EL (cell line): Measurements from ENCODE around the gene CASTOR1.

ENCODE experiments used
- DNase-seq: peaks from one replicate; pipeline ENCODE4 v3.0.0-alpha.2; 2016

CASTOR1 gene

DNA sequence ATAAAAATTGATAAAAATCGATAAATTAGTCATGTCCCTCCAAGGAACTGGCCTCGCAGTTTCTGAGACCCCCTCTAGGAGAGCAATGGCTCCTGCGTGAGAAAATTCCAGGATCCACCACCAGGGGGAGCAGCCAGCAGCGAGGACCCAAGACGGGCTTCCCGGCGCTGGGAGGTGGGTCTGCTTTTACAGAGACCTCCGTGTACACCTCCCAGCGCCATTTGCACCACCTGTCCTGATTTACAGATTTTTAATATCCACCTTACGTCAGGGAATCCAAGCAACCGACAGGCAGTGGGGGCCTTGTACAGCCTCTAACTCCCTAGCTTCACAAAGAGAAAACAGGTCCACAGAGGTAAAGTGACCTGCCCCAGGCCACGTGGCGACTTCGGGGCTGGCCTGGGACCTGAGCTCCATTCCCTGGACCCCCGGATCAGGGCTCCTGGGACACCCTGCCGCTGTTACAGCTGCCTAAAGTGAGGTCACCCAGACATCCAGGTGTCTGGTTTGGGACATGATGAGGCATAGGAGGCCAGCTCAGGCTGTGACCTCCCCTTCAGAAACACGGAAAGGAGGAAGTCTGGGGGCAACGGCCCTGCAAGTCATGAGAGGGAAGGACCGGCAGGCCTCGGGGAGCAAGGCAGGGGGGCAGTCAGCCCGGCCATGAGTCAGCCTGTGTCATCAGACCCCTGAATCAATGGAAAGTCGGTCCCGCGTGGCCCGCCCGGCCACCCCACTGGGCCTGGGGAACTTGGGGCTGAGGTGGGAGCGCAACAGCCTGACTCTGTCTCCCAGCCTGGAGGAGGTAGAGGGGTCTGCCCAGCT is 26.2 kb downstream of the CASTOR1 start:
- DNase-seq: peak; percentile 68

DNA sequence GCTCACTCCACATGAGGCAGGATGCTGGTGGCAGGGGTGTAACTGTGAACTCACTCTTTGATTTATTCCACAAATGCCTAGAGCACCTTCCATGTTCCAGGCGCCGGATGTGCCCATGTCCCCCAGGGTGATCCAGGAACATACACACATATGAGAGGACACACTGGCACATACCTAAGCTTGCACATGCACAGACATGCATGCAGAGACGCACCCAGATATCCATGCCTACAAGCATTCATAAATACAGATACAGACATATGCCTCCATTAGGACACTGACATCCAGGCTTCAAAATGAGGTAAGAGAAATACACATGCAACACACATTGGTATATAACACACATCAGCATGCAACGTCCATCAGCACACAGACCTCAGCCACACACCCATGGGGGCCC is 27.2 kb downstream of the CASTOR1 start:
- no peak for DNase-seq

DNA sequence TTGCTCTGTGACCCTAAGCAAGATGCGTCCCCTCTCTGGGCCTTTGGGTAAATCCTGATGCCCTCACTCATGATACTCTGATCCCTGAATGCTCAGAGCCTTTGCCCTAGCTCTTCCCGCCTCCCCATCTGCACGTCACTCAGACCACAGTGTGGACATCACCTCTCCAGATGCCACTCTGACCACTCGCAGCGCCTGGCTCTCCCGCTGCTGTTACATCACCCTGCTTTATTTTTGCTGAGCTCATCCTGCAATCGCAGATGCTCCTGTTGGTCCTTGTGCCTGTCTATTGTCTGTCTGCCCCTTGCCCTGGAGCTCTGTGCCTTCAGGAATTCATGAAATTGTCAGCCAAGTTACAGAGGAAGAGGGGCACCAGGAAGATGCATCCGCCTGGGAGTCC is 28.2 kb downstream of the CASTOR1 start:
- no peak for DNase-seq

DNA sequence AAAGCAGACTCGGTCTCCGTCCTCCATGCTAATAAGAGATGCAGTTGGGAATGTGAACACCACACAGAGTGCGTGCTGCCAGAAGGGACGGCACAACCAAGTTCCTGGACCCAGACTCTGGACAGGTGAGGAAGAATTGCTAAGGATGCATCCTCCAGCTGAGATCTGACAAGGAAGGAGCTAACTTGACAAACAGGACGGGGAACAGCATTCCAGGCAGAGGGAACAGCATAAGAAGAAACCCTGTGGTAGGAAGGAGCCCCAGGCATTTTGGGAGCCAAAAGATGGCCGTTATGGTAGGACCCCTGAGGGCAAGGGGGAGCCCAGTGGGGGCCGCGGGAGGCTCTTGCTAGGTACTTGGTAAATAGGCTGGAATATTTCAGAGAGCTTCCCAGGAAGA is 28.6 kb downstream of the CASTOR1 start:
- no peak for DNase-seq

DNA sequence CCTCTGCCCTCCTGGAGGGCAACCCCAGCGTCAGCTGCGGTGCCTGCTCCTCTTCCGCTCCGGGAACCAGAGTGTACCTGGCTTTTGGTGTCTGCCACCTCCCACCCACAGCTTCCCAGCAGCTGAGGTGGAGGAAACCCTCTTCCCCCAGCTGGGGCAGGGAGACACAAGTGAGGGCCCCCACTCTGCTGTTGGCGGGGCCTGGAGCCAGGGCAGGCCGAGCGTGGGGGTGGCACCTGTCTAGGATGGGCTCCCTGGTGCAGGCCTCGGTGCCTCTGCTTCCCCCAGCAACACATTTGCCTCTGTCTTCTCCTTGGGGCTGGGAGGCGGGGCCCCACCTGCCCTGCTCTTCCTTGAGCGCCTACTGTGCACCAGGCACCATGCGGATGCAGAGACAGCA is 29.0 kb downstream of the CASTOR1 start:
- DNase-seq: no peak

DNA sequence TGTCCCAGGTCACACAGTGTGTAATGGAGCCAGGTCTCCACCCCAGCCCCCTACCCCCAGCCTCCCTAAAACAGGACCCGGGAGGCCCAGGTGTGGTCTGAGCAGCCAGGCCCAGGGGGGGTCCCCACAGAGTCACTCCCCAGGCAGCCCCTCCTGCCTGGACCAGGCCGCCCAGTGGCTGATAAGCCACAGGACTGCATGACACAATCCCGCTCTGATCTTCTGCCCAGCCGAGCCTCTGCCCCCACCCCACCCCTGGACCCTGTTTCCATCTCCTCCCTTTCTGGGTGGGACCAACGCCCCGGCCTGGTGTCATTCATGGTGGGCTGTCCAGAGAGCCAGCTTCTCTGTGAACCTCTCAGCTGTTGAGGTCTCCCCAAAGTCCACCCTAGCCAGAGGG is 35.0 kb downstream of the CASTOR1 start:
- no peak for DNase-seq

DNA sequence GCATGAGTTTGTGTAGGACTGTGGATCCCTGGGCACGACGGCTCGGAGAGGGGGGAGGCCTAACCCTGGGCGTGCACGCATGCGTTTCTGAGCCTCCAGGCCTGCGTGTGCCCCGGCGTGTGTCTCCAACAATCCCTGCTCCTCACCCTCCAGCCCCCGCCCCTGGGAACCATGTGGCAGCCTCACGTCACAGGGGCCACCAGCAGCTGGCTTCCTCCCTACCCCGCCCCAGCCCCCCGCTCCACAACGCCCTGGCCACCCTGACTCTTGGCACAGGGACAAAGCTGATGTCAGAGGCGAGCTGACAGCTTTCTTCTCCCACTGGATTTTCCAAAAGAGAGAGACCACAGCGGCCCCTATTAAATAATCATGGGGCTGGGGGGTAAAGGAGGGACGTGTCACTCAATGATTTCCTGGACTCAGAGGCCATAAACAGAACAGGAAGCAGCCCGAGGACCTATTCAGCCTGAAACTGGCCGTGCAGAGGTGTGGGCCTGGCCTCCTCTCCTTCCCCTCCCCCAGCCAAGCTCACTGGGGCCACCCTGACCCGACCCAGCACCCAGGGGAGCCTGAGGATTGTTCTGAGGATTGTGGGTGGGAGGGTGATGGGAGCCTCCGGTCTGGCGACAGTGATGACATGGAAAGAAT is 36.0 kb downstream of the CASTOR1 start:
- DNase-seq: no peak

DNA sequence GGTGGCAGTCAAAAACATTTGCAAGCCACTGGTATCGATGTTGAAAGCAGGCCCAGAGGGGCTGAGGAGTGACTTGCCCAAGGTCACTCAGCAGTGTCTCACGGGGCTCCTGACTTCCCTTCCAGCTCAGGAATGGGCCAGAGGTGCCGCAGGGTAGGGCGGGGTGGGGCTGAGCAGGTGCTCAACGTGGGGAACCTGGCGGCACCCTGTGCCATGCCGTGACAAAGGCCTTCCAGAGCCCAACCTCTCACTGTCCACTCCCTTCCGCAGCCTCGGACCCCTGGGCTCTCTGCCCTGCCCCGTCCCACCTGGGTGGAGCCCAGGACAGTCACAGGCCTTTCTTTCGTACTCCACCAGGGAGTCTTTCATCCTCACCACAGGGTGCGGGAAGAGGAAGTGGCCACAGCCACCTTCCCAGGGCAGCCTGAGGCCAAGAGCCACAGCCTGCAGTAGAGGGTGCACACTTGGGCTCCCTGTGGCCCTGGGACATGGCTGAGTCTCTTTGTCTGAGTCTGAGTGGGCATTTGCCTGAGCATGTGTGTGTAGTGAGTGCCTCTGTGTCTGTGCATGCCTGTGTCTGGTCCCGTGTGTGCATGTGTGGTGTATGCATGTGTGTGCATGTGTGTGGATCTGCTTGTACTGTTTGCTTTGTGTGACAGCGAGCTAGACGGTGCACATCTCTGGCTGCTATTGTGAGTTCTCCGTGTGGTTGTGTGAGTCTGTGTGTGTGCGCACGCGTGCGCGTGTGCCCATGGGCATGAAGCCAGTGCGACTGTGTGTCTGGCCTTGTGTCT is 36.7 kb downstream of the CASTOR1 start:
- DNase-seq: no peak

DNA sequence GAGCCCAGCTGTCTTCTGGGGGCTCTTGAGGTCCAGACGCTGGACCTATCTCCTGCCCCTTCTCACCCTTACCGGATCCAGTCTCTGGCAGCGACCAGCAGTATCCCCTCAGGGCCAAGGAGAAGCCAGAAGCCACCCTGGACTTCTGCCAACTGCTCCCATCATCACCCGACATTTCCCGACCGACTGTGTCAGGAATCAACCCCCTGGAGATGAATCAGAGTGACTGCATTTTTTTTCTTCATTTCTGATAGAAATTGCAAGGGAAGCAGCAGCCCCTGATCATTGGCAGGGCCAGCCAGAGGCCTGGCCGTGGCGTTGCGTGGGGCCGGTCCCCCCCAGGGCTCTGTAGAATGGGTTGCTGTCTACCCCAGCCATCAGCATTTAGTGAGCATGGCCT is 37.6 kb downstream of the CASTOR1 start:
- peak; percentile 93 for DNase-seq

DNA sequence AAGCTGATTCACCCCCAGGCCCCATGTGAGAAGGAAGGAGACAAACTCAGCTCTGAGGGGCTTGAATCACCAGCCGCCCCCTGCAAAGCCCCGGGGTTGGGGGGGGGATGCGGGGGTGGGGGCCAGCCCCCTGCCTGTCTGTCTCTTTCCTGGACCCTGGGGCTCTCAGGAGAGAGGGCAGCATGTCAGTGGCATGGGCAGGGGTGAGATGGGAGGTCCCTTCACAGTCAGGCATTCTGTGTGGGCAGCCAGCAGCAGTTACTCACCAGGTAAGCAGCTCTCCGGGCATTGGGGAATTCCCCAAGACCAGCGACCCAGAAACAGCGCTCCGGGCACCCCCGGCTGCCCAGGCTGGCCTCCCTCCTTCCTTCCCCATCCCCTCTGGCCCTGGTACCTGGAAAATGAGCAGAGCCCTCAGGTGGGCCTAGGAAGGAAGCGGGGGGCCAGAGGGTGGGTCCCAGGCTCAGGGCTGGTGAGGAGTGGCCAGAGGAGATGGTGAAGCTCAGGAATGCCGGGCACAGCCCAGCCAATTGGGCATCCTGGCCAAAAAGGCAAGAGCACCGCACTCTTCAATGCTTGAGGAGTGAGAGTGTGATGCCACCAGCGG is 38.5 kb downstream of the CASTOR1 start:
- DNase-seq: peak; percentile 89

DNA sequence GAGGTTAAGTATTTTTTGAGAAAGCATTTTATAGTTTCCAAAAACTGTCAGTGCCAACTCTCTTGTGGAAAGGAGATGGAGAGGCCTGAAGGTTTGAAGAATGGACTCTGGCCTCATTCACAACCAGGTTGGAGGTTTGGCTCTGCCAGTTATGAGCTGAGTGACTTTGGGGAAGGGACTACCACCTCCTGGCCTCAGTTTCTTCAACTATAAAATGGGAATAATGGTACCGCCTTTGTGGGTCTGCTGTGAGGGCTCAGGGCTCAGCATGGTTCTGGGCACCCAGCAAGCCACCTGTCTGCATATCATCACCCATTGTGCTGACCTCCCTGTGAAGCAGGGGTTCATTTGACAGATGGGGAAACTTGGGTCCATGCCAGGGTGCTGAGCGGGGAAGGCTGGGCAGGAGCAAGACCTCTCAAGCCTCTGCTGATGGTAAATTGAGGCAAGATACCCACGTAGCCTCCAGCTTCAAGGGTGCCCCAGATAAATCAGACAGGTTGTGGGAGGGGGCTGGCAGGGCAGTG is 39.2 kb downstream of the CASTOR1 start:
- DNase-seq: peak; percentile 30

DNA sequence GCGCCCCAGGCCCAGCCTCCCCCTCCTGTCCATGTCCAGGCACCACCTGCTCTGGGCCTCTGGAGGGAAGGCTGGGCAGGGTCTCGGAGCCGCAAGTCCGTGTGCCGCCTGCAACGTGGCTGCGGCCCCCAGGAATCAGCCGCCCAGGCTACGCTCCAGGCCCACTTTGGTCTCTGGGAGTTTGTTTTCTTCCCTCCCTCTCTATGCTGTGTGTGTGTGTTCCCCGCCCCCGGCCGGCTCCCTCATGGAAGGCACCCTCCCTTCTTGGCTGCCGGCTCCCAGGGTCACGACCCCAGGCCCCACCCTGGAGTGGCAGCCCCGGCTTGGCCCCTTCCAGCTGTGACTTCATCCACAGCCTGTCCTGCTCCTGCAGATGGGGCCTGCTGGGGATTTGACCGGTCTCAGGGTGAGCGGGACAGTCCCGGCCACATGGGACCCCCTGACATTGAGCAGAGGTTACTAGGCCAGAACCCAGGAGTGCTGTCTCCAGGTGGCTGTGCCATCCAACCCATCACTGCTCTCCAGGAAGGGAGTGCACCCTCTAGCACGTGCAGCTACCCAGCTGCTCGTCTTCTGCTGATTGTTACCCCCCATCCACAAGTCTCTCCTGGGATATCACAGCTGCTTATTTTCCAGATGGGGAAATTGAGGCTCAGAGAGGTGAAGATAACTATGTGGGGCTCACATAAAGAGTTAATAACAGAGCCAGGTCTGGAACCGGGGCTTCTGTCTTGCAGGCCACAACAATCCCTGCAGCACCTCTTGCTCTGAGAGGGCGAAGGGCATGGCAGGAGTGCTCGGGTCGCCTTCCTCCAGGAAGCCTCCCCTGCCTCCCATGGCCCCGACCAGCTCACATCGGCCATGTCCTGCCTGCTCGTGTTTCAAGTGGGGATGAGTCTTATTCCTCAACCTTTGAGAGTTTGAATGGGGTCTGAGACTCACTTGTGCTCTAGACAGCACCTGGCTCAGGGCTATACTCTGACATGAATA is 40.0 kb downstream of the CASTOR1 start:
- DNase-seq: peak; percentile 40

DNA sequence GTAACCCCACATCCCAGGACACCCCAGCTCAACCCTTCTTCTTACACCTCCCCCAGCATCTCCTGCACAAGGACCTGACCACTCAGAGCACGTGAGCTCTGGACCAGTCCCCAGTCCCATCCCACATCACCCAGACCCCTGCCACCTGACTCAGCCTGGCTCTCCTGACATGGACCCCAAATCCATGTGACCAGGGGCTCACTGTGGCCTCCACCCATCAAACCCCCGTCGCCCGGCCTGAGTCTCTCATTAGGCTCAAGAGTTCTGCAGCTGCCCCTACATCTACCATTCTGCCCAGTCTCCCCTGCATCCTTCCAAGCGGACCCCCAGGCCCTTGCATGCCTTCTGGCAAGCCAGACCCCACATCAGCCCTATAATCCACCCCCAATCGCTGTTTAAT is 40.8 kb downstream of the CASTOR1 start:
- DNase-seq: no peak

DNA sequence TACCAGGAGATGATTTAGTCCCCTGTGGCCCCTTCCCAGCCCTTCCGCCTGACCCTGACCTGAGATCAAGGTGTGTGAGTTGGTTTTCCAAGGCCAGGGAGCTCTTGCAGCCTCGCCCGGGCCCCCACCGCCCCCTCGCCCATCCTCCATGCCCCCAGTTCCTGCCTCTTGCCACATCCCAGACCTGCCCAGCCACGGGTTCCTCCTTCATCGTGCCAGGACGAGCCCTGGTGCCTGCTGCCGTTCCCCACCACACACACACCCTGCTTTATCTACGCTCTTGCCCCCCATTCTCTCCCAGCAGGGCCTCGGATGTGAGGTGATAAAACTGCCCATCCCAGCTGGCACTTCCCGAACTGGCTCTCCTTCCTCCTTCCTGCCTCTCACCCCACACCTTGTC is 41.3 kb downstream of the CASTOR1 start:
- DNase-seq: no peak

DNA sequence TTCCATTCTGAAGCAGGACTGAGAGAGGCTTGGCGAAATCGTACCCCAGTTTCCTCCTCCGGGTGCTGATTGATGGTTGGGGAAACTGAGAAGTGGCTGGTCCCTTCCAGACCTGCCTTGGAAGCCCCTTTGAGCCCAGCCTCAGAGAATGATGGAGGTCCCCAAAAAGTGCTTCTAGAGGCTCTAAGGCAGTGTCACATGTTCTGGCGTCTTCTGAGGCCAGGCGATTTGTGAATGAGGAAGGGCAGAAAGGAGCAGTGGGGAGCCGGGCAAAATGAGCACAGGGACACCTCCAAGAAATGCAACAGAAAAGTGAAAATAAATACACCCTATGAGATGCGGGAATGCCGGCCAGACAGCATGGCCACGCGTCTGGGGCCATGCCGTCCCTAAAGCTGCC is 41.7 kb downstream of the CASTOR1 start:
- DNase-seq: no peak

DNA sequence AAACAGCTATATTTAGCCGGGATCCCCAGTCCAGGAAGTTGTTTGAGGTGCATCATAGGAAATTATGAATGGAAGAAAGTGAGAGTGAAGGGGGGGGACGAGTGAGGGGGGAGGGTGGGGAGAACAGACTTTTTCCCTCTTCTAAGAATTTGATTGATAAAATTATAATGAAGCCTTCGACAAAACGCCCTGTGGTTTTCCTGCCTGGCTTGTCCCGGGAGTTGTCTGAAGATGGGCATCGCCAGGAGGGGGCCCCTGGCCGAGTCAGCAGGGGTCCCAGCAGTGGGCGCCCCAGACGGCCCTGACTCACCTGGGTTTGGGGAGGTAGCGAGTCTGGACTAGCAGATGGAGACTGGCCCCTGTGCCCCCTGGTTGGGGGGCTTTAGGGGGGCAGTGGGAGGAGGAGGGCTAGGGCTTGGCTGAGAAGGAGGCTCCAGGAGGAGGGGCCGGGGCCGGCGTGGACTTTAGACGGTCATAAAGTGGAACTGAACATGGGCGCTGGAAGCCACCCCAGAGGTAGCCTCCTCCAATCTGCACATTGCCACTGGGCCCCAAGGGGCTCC is 42.4 kb downstream of the CASTOR1 start:
- no peak for DNase-seq

DNA sequence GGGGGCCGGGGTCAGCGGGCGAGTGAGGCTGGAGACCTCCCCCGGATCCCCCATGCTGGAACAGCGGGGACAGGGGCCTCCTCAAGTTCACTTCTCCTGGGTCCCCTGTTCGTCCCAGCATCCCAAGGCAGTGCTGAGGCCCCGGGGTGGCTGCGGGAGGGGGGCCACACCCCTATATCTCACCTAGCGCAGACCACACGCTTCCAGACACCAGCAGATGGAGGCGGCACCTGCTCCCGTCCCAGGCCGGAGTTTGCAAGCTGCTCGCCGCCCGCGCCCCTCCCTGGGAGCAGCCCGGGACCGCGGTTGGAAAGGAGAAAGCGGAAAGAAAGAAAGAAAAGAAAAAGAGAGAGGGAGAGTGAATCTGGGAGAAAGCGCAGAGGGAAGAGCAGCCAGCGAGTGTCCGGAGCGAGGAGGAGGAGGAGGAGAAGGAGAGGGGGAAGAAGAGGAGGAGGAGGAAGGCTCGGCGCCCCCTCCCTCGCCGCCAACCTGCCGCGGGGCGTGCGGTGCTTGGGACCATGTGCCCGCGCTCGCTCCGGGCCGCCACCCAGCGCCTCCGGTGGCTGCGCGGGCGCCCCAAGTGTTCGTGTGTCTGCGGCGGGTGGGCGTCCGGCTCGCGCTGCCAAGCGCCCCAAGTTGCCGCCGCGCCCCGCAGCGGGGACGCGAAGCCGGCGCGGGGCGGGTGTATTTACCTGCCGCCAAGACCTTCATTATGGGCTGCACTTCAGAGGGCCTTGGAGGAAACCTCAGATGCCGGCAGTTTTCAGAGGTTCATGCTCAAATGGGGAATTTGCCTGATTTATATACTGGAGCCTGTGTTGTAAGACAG is 43.1 kb downstream of the CASTOR1 start, which contains the start of gene LIF:
TSS of gene LIF (minus strand) at position 775 of the 829 bp plus-strand sequence. CDS start at position 711, 64 bp downstream.
- peak; percentile 55 for DNase-seq

DNA sequence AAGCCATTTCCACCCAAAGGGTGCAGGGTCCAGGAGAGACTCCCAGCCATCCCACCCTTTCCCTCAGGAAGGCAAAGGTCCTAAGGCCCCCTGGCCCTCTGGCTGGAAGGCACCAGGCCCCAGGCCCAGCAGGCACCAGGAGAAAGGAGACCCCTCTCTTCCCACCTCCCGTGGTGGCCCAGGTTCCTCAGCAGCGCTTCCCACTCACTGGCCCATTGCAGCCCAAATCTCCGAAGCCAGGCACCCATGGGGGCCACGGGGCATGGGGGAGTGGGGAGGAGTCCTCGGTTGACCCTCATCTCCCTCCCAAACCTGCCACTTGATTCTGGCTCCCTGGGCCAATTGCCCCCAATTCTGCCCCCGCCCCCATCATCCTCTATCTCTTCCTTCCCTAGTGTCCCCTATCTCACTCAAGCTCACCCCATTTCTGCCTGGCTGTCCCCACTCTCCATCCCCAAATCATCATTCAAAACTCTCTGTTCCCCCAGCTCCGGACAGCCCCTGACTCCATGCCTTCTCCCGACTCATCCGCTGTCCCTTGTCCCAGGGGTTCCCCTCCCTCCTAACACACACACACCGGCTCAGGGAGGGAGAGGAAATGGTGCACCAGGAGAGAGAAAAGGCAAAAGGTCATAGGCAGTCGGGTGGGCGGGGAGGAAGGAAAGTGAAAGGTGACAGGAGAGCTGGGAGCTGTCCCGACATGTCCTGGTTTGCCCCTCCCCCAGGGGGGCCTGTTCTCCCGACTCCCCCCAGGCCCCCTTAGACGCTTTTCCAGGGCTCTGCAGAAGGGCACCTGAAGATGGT is 43.9 kb downstream of the CASTOR1 start:
- no peak for DNase-seq

DNA sequence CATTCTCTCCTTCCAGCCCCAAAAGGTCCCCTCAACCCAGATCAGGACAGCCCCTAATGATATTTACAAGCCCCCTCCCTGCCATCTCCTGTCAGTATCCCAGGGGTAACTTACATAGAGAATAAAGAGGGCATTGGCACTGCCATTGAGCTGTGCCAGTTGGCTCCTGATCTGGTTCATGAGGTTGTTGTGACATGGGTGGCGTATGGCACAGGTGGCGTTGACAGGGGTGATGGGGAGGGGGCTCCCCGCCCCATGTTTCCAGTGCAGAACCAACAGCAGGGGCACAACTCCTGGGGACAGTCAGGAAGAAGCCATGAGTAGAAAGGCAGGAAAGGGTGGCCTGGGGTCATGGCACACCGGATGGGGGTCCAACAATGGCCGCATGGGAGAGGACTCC is 44.7 kb downstream of the CASTOR1 start:
- DNase-seq: no peak

DNA sequence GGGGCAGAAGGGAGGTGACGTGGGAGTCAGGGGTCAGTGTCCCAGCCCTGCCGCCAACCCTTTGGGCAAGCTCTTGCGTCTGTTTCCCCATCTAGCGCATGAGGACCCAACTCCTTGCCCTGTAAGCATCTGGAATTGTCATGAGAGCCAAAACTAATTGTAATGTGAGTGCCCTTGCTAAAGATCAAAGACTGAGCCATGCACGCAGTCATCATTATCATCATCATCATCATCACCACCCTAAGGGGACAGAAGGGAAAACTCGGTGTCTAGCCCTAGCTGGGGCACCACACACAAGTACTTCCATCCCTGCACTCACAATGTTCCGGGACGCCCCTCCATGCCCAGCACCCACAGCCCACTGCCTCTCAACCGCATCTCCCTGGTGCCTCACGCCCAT is 45.2 kb downstream of the CASTOR1 start:
- DNase-seq: no peak
